GM12878 (cell line): ENCODE data around the gene ZNF785. TPM values are rescaled to one million over a fixed set of nuclear protein-coding genes. Genes with fewer than 3 reads are reported as not detected.

Source experiments
- ASH2L ChIP-seq: fragments of 300-600, 200-600 bp; sonication (generic); IDR thresholded peaks from 2 replicates; pipeline ENCODE4 v1.6.1; 2017; ENCODE audit warnings: low read depth, mild to moderate bottlenecking, borderline replicate concordance
- BRCA1 ChIP-seq: IDR thresholded peaks from 2 replicates; pipeline ENCODE4 v1.6.1; 2011; ENCODE audit warnings: low read depth, low read length, improper control_type of control experiment
- CHD1 ChIP-seq: IDR thresholded peaks from 2 replicates; pipeline ENCODE4 v1.6.1; 2012; ENCODE audit warnings: low read depth, low read length, improper control_type of control experiment
- DPF2 ChIP-seq: fragments of 450-650 bp; IDR thresholded peaks from 2 replicates; pipeline ENCODE4 v1.6.1; 2017; ENCODE audit warnings: mild to moderate bottlenecking
- E2F4 ChIP-seq: IDR thresholded peaks from 2 replicates; pipeline ENCODE4 v1.6.1; 2012; ENCODE audit warnings: low read depth, low read length, improper control_type of control experiment
- HDAC6 ChIP-seq: fragments of 200-600 bp; sonication (generic); IDR thresholded peaks from one replicate; pipeline ENCODE4 v1.8.0; 2017; ENCODE audit warnings: antibody characterized with exemption; ENCODE audit not compliant: unreplicated experiment
- HDGF ChIP-seq: fragments of 450-650 bp; IDR thresholded peaks from 2 replicates; pipeline ENCODE4 v1.6.1; 2016; ENCODE audit warnings: antibody characterized with exemption
- KAT2A ChIP-seq: conservative IDR thresholded peaks from 2 replicates; pipeline ENCODE4 v1.6.1; 2011; ENCODE audit warnings: low read depth, low read length; ENCODE audit not compliant: control insufficient read depth
- MEF2A ChIP-seq: IDR thresholded peaks from 2 replicates; pipeline ENCODE4 v1.6.1; 2011; ENCODE audit warnings: low read depth, mild to moderate bottlenecking, low read length, moderate library complexity; ENCODE audit not compliant: insufficient read depth
- MTA3 ChIP-seq: IDR thresholded peaks from 2 replicates; pipeline ENCODE4 v1.6.1; 2012; ENCODE audit warnings: low read length, inconsistent platforms, borderline replicate concordance
- MYC ChIP-seq: IDR thresholded peaks from 2 replicates; pipeline ENCODE4 v1.6.1; 2011; ENCODE audit warnings: mild to moderate bottlenecking, low read length, moderate library complexity, inconsistent platforms; ENCODE audit not compliant: insufficient read depth, insufficient replicate concordance, insufficient read length, severe bottlenecking
- PAX5 ChIP-seq: IDR thresholded peaks from 2 replicates; pipeline ENCODE4 v1.6.1; 2011; ENCODE audit warnings: low read depth, low read length, borderline replicate concordance
- PML ChIP-seq: IDR thresholded peaks from 2 replicates; pipeline ENCODE4 v1.6.1; 2012; ENCODE audit warnings: low read length, inconsistent platforms
- POLR2A ChIP-seq: IDR thresholded peaks from 2 replicates; pipeline ENCODE4 v1.6.1; 2011; ENCODE audit warnings: low read depth, mild to moderate bottlenecking, low read length
- POU2F2 ChIP-seq: IDR thresholded peaks from 3 replicates; pipeline ENCODE4 v1.6.1; 2011; ENCODE audit warnings: low read depth, mild to moderate bottlenecking, low read length, borderline replicate concordance
- RAD51 ChIP-seq: fragments of 450-650 bp; IDR thresholded peaks from 2 replicates; pipeline ENCODE4 v1.6.1; 2016; ENCODE audit warnings: moderate library complexity, mild to moderate bottlenecking, inconsistent platforms
- RBBP5 ChIP-seq: fragments of 200-600 bp; sonication (generic); conservative IDR thresholded peaks from 2 replicates; pipeline ENCODE4 v1.6.1; 2016
- STAT1 ChIP-seq: fragments of 450-650 bp; conservative IDR thresholded peaks from 2 replicates; pipeline ENCODE4 v1.6.1; 2014; ENCODE audit warnings: antibody characterized with exemption, mild to moderate bottlenecking
- STAT3 ChIP-seq: IDR thresholded peaks from 2 replicates; pipeline ENCODE4 v1.6.1; 2011; ENCODE audit warnings: low read depth, low read length, improper control_type of control experiment
- SUPT20H ChIP-seq: IDR thresholded peaks from 2 replicates; pipeline ENCODE4 v1.6.1; 2011; ENCODE audit warnings: low read depth, mild to moderate bottlenecking, low read length, moderate library complexity, borderline replicate concordance; ENCODE audit not compliant: control insufficient read depth
- SUZ12 ChIP-seq: fragments of 200-600 bp; sonication (generic); IDR thresholded peaks from one replicate; pipeline ENCODE4 v1.6.1; 2018; ENCODE audit warnings: antibody characterized with exemption, mild to moderate bottlenecking; ENCODE audit not compliant: unreplicated experiment
- TAF1 ChIP-seq: IDR thresholded peaks from 2 replicates; pipeline ENCODE4 v1.6.1; 2011; ENCODE audit warnings: mild to moderate bottlenecking, low read depth, low read length, borderline replicate concordance
- TBL1XR1 ChIP-seq: IDR thresholded peaks from 2 replicates; pipeline ENCODE4 v1.6.1; 2012; ENCODE audit warnings: low read depth, low read length, improper control_type of control experiment
- TCF7 ChIP-seq: IDR thresholded peaks from 2 replicates; pipeline ENCODE4 v1.6.1; 2014; ENCODE audit warnings: antibody characterized with exemption, borderline replicate concordance
- WRNIP1 ChIP-seq: IDR thresholded peaks from 2 replicates; pipeline ENCODE4 v1.6.1; 2011; ENCODE audit warnings: low read depth, low read length, improper control_type of control experiment, borderline replicate concordance
- polyA plus RNA-seq, 11 experiments: library from polyadenylated mRNA; depleted of rRNA in 4 of 11; unstranded in 6 of 11; stranded (reverse) in 5 of 11; fragments of >200 nt; fragmentation: Nextera tagmentation in 4 of 11; fragmentation: Illumina TruSeq in 1 of 11; extraction: Ambion mirVana in 4 of 11; extraction: Trizol in 1 of 11; gene quantifications; 1 replicate in 1 of 11; 2 replicates in 10 of 11; pipeline versions ENCODE4 v1.2.1 to v1.2.3, GENCODE V29; 2011 to 2016; ENCODE audit warnings: inconsistent platforms in 2 of 11, missing spikeins in 2 of 11, low read depth in 1 of 11
- total RNA-seq, 4 experiments: library from RNA; depleted of rRNA in 3 of 4; stranded (reverse); fragments of >200 nt in 3 of 4; fragmentation: Illumina TruSeq in 1 of 4; extraction: Trizol in 1 of 4; gene quantifications; 2 replicates each; pipeline versions ENCODE4 v1.2.1 to v1.2.3, GENCODE V29; 2013 to 2021
- TF ChIP-seq, protein P1 (sequence below): IDR thresholded peaks from 2 replicates; pipeline ENCODE4 v1.6.1; 2012; ENCODE audit warnings: low read length, inconsistent platforms
- TF ChIP-seq, protein P2 (sequence below): fragments of 450-650 bp; IDR thresholded peaks from 2 replicates; pipeline ENCODE4 v1.6.1; 2016; ENCODE audit warnings: mild to moderate bottlenecking, moderate library complexity, borderline replicate concordance

The ZNF785 gene
- total and polyA plus RNA-seq, 10 of the 15 experiments (the other 5 are each of a cell fraction or from before 2014, with no cell fraction given), result 0.87 to 11.5 (median 7.5) TPM

GRCh38 chr16:30628628-30629540 is 43.4 kb upstream of the ZNF785 start (continued):
- TF ChIP-seq WRNIP1, result no peak
- TF ChIP-seq ASH2L, result no peak
- no peak for TF ChIP-seq SUZ12
- TF ChIP-seq BRCA1, result no peak
- TF ChIP-seq PAX5, result no peak
- no peak for TF ChIP-seq E2F4
- TF ChIP-seq PML, result no peak
- TF ChIP-seq HDAC6, result no peak
- no peak for TF ChIP-seq KAT2A
- TF ChIP-seq MYC, result no peak
- TF ChIP-seq POLR2A, result no peak
- TF ChIP-seq SUPT20H, result no peak
- no peak for TF ChIP-seq CHD1
- no peak for TF ChIP-seq MEF2A
- TF ChIP-seq POU2F2, result no peak
- TF ChIP-seq, protein P1, sequence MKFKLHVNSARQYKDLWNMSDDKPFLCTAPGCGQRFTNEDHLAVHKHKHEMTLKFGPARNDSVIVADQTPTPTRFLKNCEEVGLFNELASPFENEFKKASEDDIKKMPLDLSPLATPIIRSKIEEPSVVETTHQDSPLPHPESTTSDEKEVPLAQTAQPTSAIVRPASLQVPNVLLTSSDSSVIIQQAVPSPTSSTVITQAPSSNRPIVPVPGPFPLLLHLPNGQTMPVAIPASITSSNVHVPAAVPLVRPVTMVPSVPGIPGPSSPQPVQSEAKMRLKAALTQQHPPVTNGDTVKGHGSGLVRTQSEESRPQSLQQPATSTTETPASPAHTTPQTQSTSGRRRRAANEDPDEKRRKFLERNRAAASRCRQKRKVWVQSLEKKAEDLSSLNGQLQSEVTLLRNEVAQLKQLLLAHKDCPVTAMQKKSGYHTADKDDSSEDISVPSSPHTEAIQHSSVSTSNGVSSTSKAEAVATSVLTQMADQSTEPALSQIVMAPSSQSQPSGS, result no peak
- no peak for TF ChIP-seq DPF2
- no peak for TF ChIP-seq HDGF
- TF ChIP-seq MTA3, result no peak
- TF ChIP-seq STAT1, result no peak
- TF ChIP-seq RBBP5, result no peak
- peak; percentile 73 for TF ChIP-seq TCF7
- no peak for TF ChIP-seq TAF1
- no peak for TF ChIP-seq RAD51
- TF ChIP-seq, protein P2, sequence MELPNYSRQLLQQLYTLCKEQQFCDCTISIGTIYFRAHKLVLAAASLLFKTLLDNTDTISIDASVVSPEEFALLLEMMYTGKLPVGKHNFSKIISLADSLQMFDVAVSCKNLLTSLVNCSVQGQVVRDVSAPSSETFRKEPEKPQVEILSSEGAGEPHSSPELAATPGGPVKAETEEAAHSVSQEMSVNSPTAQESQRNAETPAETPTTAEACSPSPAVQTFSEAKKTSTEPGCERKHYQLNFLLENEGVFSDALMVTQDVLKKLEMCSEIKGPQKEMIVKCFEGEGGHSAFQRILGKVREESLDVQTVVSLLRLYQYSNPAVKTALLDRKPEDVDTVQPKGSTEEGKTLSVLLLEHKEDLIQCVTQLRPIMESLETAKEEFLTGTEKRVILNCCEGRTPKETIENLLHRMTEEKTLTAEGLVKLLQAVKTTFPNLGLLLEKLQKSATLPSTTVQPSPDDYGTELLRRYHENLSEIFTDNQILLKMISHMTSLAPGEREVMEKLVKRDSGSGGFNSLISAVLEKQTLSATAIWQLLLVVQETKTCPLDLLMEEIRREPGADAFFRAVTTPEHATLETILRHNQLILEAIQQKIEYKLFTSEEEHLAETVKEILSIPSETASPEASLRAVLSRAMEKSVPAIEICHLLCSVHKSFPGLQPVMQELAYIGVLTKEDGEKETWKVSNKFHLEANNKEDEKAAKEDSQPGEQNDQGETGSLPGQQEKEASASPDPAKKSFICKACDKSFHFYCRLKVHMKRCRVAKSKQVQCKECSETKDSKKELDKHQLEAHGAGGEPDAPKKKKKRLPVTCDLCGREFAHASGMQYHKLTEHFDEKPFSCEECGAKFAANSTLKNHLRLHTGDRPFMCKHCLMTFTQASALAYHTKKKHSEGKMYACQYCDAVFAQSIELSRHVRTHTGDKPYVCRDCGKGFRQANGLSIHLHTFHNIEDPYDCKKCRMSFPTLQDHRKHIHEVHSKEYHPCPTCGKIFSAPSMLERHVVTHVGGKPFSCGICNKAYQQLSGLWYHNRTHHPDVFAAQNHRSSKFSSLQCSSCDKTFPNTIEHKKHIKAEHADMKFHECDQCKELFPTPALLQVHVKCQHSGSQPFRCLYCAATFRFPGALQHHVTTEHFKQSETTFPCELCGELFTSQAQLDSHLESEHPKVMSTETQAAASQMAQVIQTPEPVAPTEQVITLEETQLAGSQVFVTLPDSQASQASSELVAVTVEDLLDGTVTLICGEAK, result peak; percentile 35; the same call in 1 of the 2 replicates
- TF ChIP-seq TBL1XR1, result no peak
- TF ChIP-seq STAT3, result no peak
